Neural cell (in vitro differentiated cells): ENCODE measurements around the gene KRTAP12-2.
"Not testable (repeated sequence)": the region's sequence is repeated elsewhere in the genome, so short reads cannot be mapped to it uniquely, and the experiment has no call there.

Source experiments
- MXI1 ChIP-seq: fragments of 450-650 bp; conservative IDR thresholded peaks from 2 replicates; pipeline ENCODE4 v1.6.1; 2014; ENCODE audit warnings: antibody characterized with exemption, mild to moderate bottlenecking; ENCODE audit not compliant: poor library complexity, severe bottlenecking
- POLR2AphosphoS5 ChIP-seq: IDR thresholded peaks from 2 replicates; pipeline ENCODE4 v1.6.1; 2012
- TAF1 ChIP-seq: IDR thresholded peaks from 2 replicates; pipeline ENCODE4 v1.6.1; 2012; ENCODE audit warnings: low read depth
- TF ChIP-seq, protein P1 (sequence below): fragments of 450-650 bp; IDR thresholded peaks from 2 replicates; pipeline ENCODE4 v1.5.1; 2014; ENCODE audit warnings: antibody characterized with exemption, mild to moderate bottlenecking, moderate library complexity; ENCODE audit not compliant: poor library complexity, severe bottlenecking

DNA sequence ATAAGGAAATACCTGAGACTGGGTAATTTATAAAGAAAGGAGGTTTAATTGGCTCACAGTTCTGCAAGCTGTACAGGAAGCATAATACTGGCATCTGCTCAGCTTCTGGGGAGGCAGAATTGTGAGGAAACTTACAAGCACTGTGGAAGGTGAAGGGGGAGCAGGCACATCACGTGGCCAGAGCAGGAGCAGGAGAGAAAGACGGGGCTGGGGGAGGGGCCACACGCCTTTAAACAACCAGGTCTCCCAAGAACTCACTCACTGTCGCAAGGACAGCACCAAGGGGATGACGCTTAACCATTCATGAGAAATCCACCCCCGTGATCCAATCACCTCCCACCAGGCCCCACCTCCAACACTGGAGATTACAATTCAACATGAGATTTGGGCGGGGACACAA lies 5.2 kb downstream of the KRTAP12-2 start:
- TF ChIP-seq, protein P1, sequence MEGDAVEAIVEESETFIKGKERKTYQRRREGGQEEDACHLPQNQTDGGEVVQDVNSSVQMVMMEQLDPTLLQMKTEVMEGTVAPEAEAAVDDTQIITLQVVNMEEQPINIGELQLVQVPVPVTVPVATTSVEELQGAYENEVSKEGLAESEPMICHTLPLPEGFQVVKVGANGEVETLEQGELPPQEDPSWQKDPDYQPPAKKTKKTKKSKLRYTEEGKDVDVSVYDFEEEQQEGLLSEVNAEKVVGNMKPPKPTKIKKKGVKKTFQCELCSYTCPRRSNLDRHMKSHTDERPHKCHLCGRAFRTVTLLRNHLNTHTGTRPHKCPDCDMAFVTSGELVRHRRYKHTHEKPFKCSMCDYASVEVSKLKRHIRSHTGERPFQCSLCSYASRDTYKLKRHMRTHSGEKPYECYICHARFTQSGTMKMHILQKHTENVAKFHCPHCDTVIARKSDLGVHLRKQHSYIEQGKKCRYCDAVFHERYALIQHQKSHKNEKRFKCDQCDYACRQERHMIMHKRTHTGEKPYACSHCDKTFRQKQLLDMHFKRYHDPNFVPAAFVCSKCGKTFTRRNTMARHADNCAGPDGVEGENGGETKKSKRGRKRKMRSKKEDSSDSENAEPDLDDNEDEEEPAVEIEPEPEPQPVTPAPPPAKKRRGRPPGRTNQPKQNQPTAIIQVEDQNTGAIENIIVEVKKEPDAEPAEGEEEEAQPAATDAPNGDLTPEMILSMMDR = not testable (repeated sequence)
- not testable (repeated sequence) for TF ChIP-seq MXI1, POLR2AphosphoS5, TAF1
